D721Med (cell line): ENCODE data around the gene ZBTB40.

Experiments used
- DNase-seq: peaks from one replicate; pipeline ENCODE4 v3.0.0; 2011; ENCODE audit warnings: low spot score; ENCODE audit not compliant: insufficient read length
- FAIRE-seq: peaks from 2 replicates; lab custom pipeline; 2011; peaks lifted over from hg19 to GRCh38; lab: Jason Lieb, UNC
- CTCF ChIP-seq: IDR thresholded peaks from 2 replicates; pipeline ENCODE4 v1.5.1; 2012; ENCODE audit warnings: mild to moderate bottlenecking, control low read depth; ENCODE audit not compliant: insufficient read depth; ENCODE audit errors: missing control alignments

ZBTB40 gene

GRCh38 chr1:22550021-22550420 lies 98.4 kb downstream of the ZBTB40 start:
- TF ChIP-seq CTCF, result no peak
- FAIRE-seq (no peak), DNase-seq (no peak)

- FAIRE-seq (no peak), DNase-seq (no peak)
- TF ChIP-seq CTCF, result no peak
Observed at GRCh38 chr1:22551591-22551990, 99.9 kb downstream of the ZBTB40 start.

GRCh38 chr1:22552021-22552420 lies 100.4 kb downstream of the ZBTB40 start:
- DNase-seq (no peak), FAIRE-seq (no peak)
- no peak for TF ChIP-seq CTCF

GRCh38 chr1:22553104-22553880 lies 101.6 kb downstream of the ZBTB40 start:
- no peak for FAIRE-seq
- DNase-seq, result no peak
- no peak for TF ChIP-seq CTCF

DNA sequence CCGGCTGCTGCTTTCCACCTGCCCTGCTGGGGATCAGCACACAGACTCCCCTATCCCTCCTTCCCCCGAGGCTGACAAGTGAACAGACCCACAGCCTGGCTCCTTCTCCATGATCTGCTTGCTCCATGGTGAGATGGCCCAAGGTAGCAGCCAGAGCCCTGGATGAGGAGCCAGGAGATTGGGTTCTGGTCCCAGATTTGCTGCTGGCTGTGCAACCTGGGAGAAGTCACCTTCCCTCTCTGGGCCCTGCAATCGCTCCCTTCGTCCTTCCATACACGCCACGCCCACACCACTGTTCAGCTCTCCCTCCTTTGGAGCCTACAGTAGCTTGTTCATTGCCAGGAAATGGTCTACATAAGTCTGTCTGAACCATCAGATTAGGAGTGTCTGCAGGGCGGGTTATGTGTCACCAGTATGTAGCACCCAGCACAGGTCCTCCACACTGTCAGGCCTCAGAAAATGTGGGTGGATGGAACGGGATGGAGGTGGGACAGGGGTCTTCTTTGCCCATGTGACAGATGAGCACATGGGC lies 102.4 kb downstream of the ZBTB40 start:
- DNase-seq (no peak), FAIRE-seq (no peak)
- TF ChIP-seq CTCF, result no peak

DNA sequence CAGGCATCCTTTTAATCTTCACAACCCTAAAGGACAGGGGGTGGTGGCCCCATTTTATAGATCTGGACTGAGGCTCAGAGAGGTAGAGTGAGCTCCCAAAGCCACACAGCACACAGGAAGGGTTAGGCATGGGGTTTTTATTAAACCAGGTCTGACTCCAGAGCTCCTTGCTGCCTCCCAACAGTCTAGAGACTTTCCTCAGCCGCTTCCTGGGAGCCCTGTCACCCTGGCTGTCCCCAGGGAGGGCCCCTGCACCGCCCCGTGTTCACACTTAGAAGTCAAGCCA lies 103.7 kb downstream of the ZBTB40 start:
- no peak for FAIRE-seq
- no peak for TF ChIP-seq CTCF
- no peak for DNase-seq

DNA sequence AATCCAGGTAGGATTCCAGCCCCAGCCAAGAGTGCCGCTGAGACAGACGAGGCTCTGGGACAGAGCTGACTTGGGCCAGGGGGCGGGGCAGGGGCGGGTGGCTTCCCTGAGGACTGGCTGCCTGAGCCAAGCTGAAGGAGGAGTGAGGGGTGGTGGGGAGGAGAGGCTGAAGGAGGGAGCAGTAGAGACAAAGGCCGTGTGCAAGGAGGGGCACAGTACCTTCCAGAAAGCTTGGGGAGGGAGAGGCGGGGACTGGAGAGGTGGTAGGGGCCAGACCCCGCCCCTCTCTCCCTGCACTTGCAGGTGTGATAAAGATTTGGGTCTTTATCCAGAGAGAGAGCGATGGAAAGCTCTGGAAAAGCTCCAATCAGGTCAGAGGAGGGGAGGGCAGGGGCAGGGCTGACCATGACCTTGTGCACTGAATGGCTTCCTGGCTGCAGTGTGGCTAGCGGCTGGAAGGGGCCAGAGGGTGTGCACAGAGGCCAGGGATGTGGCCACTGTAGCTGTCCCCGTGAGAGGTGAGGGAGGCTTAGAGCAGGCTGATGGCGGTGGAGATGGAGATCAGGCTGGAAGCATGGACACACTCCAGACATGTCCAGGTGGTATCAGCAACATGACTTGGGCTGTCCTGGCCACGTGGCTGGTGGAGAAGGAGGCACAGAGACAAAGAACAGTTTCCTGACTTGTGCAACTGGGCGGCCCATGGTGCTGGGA lies 104.9 kb downstream of the ZBTB40 start:
- DNase-seq, result no peak
- FAIRE-seq, result no peak
- no peak for TF ChIP-seq CTCF
